B cell (primary cell): ENCODE data around the gene GBX1. TPM values are rescaled to one million over a fixed set of nuclear protein-coding genes. Genes with fewer than 3 reads are reported as not detected.

Source experiments
- ATAC-seq: fragments of 200-7000 bp; cut with Tn5 transposase; one replicate; pipeline ENCODE4 v1.10.0; 2021; ENCODE audit warnings: low read depth, mild to moderate bottlenecking, moderate number of reproducible peaks, moderate library complexity
- CTCF ChIA-PET: fragments of 350-600 bp; sonication (Branson Sonifier 250); formaldehyde crosslinking; loops from one replicate; lab custom pipeline; 2021; ENCODE audit warnings: antibody characterized with exemption, inconsistent platforms; lab: Charles Lee
- POLR2A ChIA-PET: fragments of 350-600 bp; sonication (Branson Sonifier 250); formaldehyde crosslinking; loops from one replicate; lab custom pipeline; 2021; ENCODE audit warnings: antibody characterized with exemption; lab: Charles Lee
- DNase-seq: peaks from one replicate; pipeline ENCODE4 v3.0.0; 2013
- H2AFZ ChIP-seq: 2 replicates; pipeline ENCODE4 v1.6.1; 2012; ENCODE audit warnings: mild to moderate bottlenecking, low read depth, low read length; ENCODE audit not compliant: insufficient read depth, poor library complexity, severe bottlenecking
- H3K27ac ChIP-seq, 2 donors: 1 replicate in 1 of 2; 2 replicates in 1 of 2; pipeline ENCODE4 v1.5.1; 2012 to 2013; ENCODE audit warnings: low read length in 2 of 2, mild to moderate bottlenecking in 2 of 2, moderate library complexity in 1 of 2
- H3K27me3 ChIP-seq, 4 experiments: fragments of 200-600 bp in 1 of 4; sonication (generic) in 1 of 4; replicated peaks in 1 of 4; 1 replicate in 2 of 4; 2 replicates in 2 of 4; pipeline versions ENCODE4 v1.6.1 to v1.7.0; 2013 to 2016; ENCODE audit warnings: low read length in 3 of 4, mild to moderate bottlenecking in 2 of 4, mixed read lengths in 1 of 4, moderate library complexity in 1 of 4; ENCODE audit not compliant: insufficient read depth in 4 of 4, control insufficient read depth in 3 of 4; ENCODE audit errors: control extremely low read depth in 1 of 4
- H3K36me3 ChIP-seq, 2 experiments: replicated peaks in 1 of 2; 1 replicate in 1 of 2; 2 replicates in 1 of 2; pipeline versions ENCODE4 v1.6.1 to v1.7.1; 2013; ENCODE audit warnings: low read length in 1 of 2; ENCODE audit not compliant: insufficient read depth in 2 of 2, control insufficient read depth in 1 of 2; ENCODE audit errors: control extremely low read depth in 1 of 2, extremely low read depth in 1 of 2
- H3K4me1 ChIP-seq, 2 donors: fragments of 200-600 bp in 1 of 2; sonication (generic) in 1 of 2; 1 replicate in 1 of 2; 2 replicates in 1 of 2; pipeline versions ENCODE4 v1.5.1 to v1.6.1; 2013 to 2017; ENCODE audit warnings: low read length in 2 of 2; ENCODE audit not compliant: control insufficient read depth in 2 of 2, insufficient read depth in 2 of 2
- H3K4me2 ChIP-seq: replicated peaks from 2 replicates; pipeline ENCODE3; 2012; ENCODE audit warnings: mild to moderate bottlenecking, low read depth, low read length; ENCODE audit not compliant: poor library complexity, severe bottlenecking
- H3K4me3 ChIP-seq, 5 experiments: fragments of 200-600 bp in 1 of 5; sonication (generic) in 1 of 5; 1 replicate in 3 of 5; 2 replicates in 2 of 5; pipeline versions ENCODE4 v1.5.1 to v1.7.0; 2011 to 2016; ENCODE audit warnings: low read length in 4 of 5, mild to moderate bottlenecking in 4 of 5, low read depth in 2 of 5, control low read depth in 1 of 5, moderate library complexity in 1 of 5; ENCODE audit not compliant: insufficient read depth in 1 of 5; ENCODE audit errors: control extremely low read depth in 1 of 5, extremely low read depth in 1 of 5
- H3K79me2 ChIP-seq: fragments of 200-600 bp; sonication (generic); one replicate; pipeline ENCODE4 v1.6.0; 2016; ENCODE audit warnings: low read length; ENCODE audit not compliant: control insufficient read depth, insufficient read depth
- H3K9ac ChIP-seq: fragments of 200-600 bp; sonication (generic); 2 replicates; pipeline ENCODE4 v1.6.1; 2017; ENCODE audit warnings: mild to moderate bottlenecking, low read length, moderate library complexity
- H3K9me3 ChIP-seq, 3 donors: one replicate each; pipeline versions ENCODE4 v1.6.1 to v1.7.1; 2013; ENCODE audit warnings: low read length in 2 of 3; ENCODE audit not compliant: control insufficient read depth in 2 of 3, insufficient read depth in 1 of 3; ENCODE audit errors: control extremely low read depth in 1 of 3
- H4K20me1 ChIP-seq: 2 replicates; pipeline ENCODE4 v1.6.0; 2012; ENCODE audit warnings: mild to moderate bottlenecking, low read length; ENCODE audit not compliant: insufficient read depth, control insufficient read depth, poor library complexity, severe bottlenecking
- H3K27ac Mint-ChIP-seq: one replicate; pipeline ENCODE4 v1.8.0; 2021; ENCODE audit warnings: mixed read lengths
- H3K27me3 Mint-ChIP-seq: one replicate; pipeline ENCODE4 v1.8.0; 2021; ENCODE audit warnings: mixed read lengths
- H3K4me1 Mint-ChIP-seq: one replicate; pipeline ENCODE4 v1.8.0; 2021; ENCODE audit warnings: mixed read lengths
- H3K4me3 Mint-ChIP-seq: one replicate; pipeline ENCODE4 v1.8.0; 2021; ENCODE audit warnings: mixed read lengths
- H3K9me3 Mint-ChIP-seq: one replicate; pipeline ENCODE4 v1.8.0; 2022; ENCODE audit warnings: mixed read lengths; ENCODE audit not compliant: insufficient read depth
- EZH2 ChIP-seq: IDR thresholded peaks from 2 replicates; pipeline ENCODE4 v1.6.1; 2012; ENCODE audit warnings: borderline replicate concordance, low read depth, mild to moderate bottlenecking, moderate library complexity, low read length; ENCODE audit not compliant: insufficient read depth, poor library complexity, severe bottlenecking
- WGBS: methylation state at CpG from one replicate; pipeline ENCODE4 v1.1.5; 2013; ENCODE audit warnings: missing lambda C conversion rate; ENCODE audit not compliant: insufficient coverage; 5-methylcytosine and 5-hydroxymethylcytosine counted together
- intact Hi-C: fragments of 100-400 bp; cut with micrococcal nuclease; formaldehyde crosslinking; loops from one replicate; pipeline ENCODE4 v1.10.0; 2022
- polyA plus RNA-seq: library from polyadenylated mRNA; depleted of rRNA; stranded (reverse); fragments of >200 nt; gene quantifications from 2 replicates; pipeline ENCODE4 v1.2.3, GENCODE V29; 2012
- total RNA-seq, 2 donors: library from RNA; stranded (reverse); fragments of 120-200 nt in 1 of 2; gene quantifications; 1 replicate in 1 of 2; 2 replicates in 1 of 2; pipeline versions ENCODE4 v1.2.3 to v1.2.4, GENCODE V29; 2013 to 2022
- TF ChIP-seq, protein P1 (sequence below): fragments of 200-600 bp; IDR thresholded peaks from one replicate; pipeline ENCODE4 v1.8.0; 2022; ENCODE audit warnings: antibody characterized with exemption, mild to moderate bottlenecking

GBX1 gene
- total and polyA plus RNA-seq, 2 donors (not counting 1 experiment from before 2014, with no cell fraction given) = not detected

DNA sequence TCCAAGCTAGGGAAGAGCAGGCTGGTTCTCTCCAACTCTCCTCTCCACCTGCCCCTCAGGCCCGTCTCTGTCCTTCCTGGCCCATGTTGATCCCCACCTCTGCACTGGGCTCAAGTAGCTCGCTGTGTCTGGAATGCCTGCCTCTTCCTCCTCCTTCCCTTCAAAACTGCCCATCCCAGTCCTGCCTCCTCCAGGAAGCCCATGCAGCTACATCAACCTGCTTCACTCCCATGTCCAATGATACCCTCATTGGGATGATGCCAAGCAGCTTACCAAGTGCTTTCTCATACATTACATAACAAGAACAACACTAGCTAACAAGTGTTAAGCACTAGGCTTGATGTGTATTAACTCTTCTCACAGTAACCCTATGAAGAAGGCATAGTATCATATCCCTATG, 11.3 kb upstream of the GBX1 start:
- H3K27me3 Mint-ChIP-seq = peaks cover 36% of the 10 kb centered on the region
- TF ChIP-seq, protein P1, sequence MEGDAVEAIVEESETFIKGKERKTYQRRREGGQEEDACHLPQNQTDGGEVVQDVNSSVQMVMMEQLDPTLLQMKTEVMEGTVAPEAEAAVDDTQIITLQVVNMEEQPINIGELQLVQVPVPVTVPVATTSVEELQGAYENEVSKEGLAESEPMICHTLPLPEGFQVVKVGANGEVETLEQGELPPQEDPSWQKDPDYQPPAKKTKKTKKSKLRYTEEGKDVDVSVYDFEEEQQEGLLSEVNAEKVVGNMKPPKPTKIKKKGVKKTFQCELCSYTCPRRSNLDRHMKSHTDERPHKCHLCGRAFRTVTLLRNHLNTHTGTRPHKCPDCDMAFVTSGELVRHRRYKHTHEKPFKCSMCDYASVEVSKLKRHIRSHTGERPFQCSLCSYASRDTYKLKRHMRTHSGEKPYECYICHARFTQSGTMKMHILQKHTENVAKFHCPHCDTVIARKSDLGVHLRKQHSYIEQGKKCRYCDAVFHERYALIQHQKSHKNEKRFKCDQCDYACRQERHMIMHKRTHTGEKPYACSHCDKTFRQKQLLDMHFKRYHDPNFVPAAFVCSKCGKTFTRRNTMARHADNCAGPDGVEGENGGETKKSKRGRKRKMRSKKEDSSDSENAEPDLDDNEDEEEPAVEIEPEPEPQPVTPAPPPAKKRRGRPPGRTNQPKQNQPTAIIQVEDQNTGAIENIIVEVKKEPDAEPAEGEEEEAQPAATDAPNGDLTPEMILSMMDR = no peak
- TF ChIP-seq EZH2 = no peak
- Histone ChIP-seq H3K9me3 (peaks cover 0 to 11% (median 0%) of the 10 kb centered on the region in 3 donors), H3K4me1 (no peaks in the 10 kb centered on the region), H3K27me3 (peaks cover 0 to 14% (median 2%) of the 10 kb centered on the region in 4 experiments), H3K4me2 (no peak overlapping the region), H4K20me1 (no peaks in the 10 kb centered on the region), H3K4me3 (no peak overlapping the region), H2AFZ (no peak overlapping the region), H3K36me3 (no peaks in the 10 kb centered on the region), H3K9ac (no peak overlapping the region), H3K27ac (no peak overlapping the region), H3K79me2 (no peaks in the 10 kb centered on the region)
- ChIA-PET POLR2A (no interaction called here), CTCF (no interaction called here)
- no peaks in the 10 kb centered on the region for H3K4me1 Mint-ChIP-seq
- no peak overlapping the region for H3K4me3 Mint-ChIP-seq
- intact Hi-C loops = no loop called here
- H3K27ac Mint-ChIP-seq = no peak overlapping the region
- DNase-seq = no peak
- 86% methylated on average over 2 of the region's 2 CpGs for WGBS
- no peak for ATAC-seq
- no peaks in the 10 kb centered on the region for H3K9me3 Mint-ChIP-seq

DNA sequence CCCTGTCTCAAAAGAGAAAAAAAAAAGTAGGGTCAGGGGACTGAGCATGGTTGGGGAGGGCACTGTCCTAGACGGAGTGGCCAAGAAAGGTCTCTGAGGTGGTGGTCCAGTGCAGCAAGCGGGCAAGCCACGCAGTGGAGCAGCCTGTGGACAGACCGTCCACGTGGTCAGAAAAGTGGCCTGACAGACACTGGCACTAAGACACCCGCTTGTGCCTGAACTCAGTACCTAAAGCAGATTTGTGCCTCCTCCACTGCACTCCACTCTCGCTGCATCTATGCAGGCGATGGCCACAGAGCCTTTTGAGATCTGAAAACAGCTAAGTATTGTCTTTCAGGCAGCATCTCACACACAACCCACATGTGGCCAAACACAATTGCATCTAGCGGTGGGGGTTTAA, 10.7 kb upstream of the GBX1 start:
- no peak overlapping the region for H3K4me2 ChIP-seq
- intact Hi-C loops = no loop called here
- no peaks in the 10 kb centered on the region for H3K79me2 ChIP-seq
- ATAC-seq = no peak
- H3K4me3 ChIP-seq = no peak overlapping the region
- no peaks in the 10 kb centered on the region for H3K36me3 ChIP-seq
- H4K20me1 ChIP-seq = no peaks in the 10 kb centered on the region
- WGBS = 93% methylated on average over 9 of the region's 9 CpGs
- Mint-ChIP-seq H3K27me3 (peaks cover 38% of the 10 kb centered on the region), H3K4me1 (no peaks in the 10 kb centered on the region), H3K27ac (no peak overlapping the region), H3K4me3 (no peak overlapping the region), H3K9me3 (no peaks in the 10 kb centered on the region)
- no peaks in the 10 kb centered on the region for H3K4me1 ChIP-seq
- ChIA-PET CTCF (no interaction called here), POLR2A (no interaction called here)
- TF ChIP-seq, protein P1 = no peak
- TF ChIP-seq EZH2 = no peak
- no peak overlapping the region for H3K27ac ChIP-seq
- H3K9me3 ChIP-seq = peaks cover 0 to 17% (median 0%) of the 10 kb centered on the region in 3 donors
- no peak overlapping the region for H3K9ac ChIP-seq
- DNase-seq = no peak
- H2AFZ ChIP-seq = no peak overlapping the region
- H3K27me3 ChIP-seq = peaks cover 0 to 18% (median 3%) of the 10 kb centered on the region in 4 experiments
